CD1c-positive myeloid dendritic cell (primary cell): Measurements from ENCODE around the gene CP.
"Not testable (repeated sequence)": the region's sequence is repeated elsewhere in the genome, so short reads cannot be mapped to it uniquely, and the experiment has no call there.

Source experiments
- DNase-seq: peaks from one replicate; pipeline ENCODE4 v3.0.0-alpha.2; 2016; ENCODE audit errors: extremely low spot score

The CP gene

DNA sequence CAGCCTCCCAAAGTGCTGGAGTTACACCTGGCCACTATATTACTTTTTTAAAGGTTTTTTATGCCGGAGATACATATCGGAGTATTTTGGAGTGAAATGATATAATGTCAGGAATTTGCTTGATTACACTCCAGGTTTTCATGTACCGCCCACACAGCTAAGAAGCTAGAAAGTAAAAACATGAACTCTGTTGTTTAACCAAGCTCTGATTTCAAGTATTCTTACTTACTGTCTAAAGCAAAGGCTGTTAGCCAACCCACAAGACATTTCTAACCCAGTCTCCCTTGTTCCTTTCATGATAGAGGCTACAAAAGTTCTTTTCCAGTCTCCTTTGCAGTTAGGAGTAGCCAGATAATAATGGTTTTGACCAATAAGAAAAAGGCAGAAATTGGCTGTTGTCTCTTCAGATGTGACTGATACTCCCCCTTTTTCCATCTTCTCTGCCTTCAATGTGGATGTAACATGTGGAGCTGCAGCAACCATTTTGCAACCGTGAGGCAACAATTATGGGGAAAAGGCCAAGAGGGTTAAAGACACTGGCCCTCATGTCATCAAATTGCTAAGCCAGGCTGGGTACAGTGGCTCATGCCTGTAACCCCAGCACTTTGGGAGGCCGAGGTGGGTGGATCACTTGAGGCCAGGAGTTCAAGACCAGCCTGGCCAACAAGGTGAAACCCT is 6.1 kb upstream of the CP start:
- DNase-seq = no peak

DNA sequence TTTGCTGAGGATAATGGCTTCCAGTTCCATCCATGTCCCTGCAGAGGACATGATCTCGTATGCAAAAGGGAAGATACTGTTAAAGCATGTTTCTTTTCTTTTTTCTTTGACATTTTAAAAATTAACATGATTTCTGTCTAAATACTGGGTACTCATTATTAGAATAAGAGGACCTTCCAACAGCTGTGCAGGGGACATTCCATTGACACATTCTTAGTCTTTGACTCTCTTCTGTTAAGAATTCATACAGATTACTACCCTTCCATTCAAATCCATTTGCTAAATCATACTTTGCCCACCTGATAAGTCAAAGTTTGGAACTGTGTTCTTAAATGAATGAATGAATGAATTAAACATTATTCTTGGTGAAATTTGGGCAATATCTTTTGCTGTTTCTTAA is 5.1 kb upstream of the CP start:
- DNase-seq = no peak

DNA sequence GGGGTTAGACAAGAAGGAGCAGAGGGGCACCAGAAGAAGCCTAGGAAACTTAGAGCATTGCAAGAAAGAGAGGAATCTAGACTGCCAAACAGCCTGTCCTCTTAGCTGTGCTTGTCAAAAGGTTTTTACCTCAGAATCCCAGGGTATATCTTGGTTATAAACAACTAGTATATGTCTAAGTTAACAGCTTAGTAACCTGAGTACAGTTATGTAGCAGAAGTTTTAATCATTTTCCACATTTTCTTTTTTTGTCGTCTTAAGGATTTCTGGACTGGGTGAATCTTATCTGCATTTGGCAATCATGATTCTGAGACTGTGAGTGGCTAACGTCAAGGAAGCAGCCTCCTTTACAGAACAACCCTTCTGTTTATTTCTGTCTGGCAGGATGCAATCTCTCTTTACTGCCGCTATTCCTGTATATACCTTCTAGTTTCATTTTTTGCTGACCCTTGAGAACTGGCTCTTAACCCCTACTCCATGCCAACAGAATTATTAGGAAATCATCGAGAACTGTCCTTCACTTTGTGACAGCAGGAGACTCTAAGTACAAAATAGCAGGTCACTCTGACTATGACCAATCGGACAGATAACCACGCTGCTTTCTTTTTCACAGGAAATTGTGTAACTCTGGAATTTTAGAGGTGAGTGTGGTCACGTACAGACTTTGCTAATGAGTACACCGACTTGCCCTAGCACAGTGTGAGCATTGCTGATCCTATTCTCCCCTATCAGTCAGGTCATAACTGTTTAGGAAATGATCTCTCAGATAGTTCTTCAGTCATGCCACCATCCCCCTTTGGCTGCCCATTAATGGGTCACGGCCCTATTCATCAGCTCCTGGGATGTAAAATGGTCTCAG is 3.3 kb upstream of the CP start:
- peak; percentile 85 for DNase-seq

DNA sequence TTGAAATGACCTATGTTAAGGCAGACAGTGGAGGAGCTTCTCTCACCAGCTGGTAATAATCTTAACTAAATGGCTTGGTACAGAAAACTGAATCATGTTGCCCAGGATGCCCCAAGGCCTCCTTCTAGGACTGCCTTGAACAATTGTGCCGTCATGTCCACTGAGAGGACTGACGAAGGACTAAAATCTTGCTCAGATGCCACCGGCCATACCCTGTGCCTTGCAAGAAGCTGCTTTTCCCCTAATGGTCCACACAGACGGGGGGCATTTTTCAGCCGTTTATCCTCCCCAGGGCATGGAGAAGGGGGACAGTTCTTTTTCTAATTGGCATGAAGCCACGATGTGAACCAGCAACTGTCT is 1.8 kb upstream of the CP start:
- no peak for DNase-seq

DNA sequence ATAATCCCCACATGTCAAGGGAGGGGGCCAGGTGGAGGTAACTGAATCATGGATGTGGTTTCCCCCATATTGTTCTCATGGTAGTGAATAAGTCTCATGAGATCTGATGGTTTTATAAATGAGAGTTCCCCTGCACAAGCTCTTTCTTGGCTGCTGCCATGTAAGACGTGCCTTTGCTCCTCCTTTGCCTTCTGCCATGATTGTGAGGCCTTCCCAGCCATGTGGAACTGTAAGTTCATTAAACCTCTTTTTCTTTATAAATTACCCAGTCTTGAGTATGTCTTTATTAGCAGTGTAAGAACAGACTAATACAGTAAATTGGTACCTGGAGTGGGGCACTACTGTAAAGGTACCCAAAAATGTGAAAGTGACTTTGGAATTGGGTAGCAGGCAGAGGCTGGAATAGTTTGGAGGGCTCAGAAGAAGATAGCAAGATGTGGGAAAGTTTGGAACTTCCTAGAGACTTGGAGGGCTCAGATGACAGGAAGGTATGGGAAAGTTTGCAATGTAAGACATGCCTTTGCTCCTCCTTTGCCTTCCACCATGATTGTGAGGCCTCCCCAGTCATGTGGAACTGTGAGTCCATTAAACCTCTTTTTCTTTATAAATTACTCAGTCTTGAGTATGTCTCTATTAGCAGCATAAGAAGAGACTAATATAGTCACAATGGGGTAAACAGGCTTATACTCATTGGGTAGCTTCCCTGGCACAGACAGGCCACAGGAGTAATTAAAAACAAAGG is 2.1 kb downstream of the CP start:
- DNase-seq = not testable (repeated sequence)

DNA sequence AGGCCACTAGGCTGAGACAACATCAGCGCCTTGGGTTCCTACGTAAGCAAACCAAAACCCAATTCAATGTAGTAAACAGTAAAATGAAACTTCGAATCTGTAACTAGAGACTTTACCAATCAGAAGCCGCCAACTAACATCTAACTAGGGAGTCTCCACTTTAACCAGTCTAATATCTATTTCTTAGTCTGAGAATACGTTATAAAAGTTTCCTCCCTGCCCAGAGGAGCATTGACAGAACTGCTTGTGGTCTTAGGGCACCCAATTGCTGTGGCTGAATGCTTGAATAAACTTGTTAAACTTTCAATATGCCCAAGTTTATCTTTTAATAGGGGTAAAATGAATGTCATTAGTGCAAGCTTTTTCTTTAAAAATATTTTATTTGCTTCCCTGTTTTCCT is 4.3 kb downstream of the CP start:
- no peak for DNase-seq

DNA sequence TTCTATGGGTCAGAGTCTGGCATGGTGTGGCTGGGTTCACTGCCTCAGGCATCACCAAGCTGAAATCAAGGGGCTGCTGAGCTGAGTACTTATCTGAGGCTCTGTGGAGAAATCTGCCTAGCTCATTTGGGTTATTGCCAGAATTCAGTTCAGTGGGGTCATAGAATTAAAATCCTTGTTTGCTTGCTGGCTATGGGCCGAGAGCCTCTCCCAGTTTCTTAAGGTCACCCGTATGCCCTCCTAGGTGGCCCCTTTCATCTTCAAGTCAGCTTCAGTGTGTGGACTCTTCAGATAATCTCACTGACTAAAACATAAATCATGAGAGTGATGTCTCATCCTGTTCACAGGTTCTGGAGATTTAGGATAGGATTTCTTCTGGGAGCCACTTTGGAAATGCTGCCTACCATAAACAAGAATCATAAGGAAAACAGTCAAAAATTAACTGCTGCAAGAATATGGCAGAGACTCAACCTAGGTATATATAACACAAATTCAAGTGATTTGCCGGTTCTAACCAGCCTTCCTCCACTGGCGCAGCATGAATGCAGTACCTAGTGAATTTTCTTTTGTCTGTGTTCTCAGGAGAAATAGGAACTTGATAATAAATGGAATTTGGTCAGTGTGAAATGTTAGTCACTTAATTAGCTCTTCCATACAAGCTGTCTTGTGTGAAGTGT is 5.3 kb downstream of the CP start:
- no peak for DNase-seq

DNA sequence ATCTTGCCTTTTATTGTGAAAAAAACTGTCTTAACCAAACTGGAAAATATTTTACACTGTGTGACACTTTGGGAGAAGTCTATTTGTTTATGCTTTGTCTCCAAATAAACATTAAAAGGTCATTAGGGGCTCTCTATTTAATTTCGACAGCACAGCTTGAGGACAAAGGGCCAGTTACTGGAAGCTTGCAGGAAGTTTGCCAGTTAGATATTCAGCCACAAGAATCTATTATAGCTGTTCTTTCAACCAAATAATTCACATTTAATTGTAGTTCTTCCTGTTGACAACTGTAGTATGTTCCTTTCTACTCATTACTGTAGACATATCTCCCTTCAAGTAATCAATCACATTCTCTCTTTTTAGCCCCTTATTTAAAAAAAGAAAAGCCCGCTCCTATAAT is 6.1 kb downstream of the CP start:
- DNase-seq = no peak

DNA sequence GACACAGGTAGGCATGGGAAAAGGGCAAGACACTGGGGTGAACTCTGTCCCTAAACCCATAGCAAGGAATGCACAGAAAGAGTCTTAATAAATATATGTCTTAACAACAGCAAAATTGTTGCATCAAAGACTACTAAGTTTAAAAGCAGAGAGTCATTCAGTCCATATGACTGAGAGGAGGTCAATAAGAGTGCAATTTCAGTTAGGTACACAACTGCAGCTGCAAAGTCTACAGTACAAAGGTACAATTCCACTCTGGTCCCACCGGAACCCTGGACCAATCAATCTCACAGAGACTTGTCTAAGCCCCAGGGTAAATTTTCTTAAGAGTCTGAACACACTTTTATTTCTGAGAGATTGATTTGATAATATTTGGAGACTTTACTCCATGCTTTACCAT is 6.9 kb downstream of the CP start:
- DNase-seq = no peak

DNA sequence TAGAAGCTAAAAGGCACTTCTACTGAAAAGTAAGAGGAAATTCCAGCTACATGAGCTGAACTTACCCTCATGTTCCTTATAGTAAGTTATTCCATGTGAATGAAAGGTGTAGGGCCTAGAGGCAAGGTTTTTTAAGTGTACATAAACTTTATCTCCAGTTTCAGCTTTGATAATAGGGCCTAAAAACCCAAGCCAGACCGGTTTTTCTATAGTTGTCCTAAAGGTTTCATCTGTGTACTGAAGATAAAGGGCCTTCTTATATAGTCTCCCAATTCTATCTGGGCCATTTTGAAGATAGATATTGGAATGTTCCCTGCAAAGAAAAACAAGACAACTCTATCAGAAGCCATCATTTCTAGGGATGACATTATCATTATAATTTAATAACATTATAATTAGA is 9.2 kb downstream of the CP start:
- no peak for DNase-seq

DNA sequence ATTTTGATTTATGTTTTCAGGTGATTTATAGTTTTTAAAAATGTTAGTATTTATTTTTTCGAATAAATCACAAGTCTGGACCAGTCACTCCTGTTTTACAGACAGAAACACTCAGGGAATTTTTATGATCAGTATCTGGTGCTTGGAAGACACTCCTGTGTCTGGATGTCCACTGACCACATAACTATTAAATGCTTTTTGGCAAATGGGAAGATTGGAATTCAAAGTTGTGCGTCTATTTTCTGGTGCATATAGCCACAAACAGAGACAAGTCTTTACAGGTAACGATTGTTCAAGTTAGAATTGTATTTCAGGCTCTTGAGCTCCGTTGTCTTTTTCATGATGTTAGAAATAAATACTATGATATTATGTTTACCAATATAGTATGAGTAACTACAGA is 12.2 kb downstream of the CP start:
- no peak for DNase-seq

DNA sequence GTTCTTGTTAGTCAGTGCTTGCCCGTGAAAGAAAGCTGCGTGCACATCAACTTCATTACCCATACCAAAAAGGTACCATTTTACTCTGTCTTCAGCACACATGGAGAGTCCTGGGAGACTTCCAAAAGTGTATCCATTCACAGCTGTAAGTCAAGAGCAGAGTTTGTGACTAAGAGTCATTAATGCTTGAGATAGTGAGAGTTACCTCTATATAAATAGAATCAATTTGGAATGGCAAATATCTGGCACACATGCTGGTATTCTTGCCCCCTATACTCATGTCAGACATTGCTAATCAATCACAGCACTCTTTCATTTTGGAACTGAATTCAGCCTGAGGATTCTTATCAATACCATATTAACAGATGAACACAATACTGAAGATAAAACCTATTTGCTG is 14.2 kb downstream of the CP start:
- no peak for DNase-seq

DNA sequence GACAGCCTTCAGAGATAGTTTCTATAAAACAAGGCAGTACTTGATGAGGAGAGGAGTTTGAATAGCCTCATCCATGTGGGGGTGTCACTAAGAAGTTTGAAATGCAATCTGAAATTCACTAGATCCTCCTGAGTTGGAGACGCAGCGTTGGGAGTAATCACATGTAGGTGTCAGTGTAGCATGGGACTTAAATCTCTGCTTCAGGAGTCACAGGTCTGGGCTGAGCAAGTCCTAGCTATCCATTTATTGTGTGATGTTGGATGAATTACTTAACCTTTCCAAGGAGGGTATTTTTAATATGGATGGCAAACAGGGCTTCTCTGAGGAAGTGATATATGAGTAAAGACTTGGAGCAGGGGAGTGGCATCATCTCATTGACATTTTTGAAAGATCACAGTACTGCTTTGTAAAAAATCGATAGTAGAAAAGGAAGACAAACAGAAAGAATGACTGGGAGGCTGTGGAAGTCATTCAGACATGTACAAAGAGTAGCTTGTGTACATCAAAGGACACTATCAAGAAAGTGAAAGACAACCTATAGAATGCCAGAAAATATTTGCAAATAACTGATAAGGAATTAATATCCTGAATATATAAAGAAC is 17.1 kb downstream of the CP start:
- DNase-seq = no peak

DNA sequence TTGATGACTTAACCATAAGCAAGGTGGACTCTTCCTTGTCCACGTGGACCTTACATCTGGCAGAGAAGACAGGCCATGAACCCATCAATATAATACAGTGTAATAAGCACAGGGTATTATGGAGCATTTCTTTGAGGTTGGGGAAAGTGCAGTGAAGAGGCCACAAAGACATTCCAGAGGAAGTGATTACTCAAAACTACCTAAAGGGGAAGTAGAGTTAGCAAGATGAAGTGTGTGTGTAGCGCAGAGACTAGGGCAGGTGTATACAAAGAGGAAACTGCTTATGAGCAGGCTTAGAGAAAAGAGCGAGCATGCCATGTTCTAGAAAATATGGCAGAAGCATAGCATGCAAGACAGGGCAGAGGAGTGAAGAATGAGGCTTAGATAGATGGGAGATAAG is 17.9 kb downstream of the CP start:
- DNase-seq = peak; percentile 43

DNA sequence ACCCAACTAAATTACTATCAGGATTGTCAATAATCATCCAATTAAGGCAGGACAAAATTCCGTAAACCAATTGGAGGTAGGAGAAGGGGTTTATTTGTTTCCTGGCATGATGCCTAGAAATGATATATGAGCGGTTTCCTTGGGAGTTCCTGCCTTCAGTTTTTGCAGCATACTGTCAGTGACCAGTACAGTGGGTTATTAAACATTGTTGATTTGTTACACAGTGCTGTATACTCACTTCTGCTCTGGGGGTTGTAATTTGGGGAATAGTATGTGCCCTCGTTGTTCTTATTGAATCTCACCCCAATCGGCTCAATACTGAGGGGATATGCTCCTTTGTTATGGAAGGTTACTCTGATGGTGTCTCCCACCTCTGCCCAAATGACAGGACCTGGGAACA is 22.2 kb downstream of the CP start:
- DNase-seq = no peak

DNA sequence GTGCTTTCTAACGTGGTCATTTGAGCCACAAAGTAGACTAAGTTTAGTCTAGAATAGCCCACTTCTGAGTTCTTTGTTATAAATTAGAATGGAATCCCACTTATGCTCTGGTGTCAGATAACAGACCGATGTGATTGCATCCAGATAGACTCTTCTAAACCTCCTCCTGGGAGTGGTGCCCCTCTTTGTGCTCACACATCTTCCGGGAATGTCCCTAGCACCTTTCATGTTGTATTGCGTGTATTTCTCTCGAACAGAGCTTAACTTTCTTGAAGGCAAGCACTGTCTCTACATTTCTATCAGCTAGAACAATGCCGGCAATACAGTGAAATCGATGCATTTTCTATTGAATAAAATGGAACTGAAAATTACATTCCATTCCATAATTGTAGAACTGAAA is 23.0 kb downstream of the CP start:
- no peak for DNase-seq

DNA sequence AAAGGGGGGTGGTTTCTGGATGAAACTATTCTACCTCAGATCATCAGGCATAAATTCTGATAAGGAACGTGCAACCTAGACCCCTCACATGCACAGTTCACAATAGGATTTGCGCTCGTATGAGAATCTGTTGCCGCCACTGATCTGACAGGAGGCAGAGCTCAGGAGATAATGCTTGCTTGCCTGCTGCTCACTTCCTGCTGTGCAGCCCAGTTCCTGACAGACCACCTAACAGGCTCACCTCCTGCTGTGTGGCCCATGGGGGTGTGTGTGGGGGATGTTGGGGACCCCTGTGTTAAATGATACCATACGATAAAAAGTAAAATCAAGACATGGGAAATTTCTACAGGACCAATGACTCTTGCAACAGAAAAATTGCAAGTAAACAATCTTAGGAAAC is 24.0 kb downstream of the CP start:
- DNase-seq = no peak

DNA sequence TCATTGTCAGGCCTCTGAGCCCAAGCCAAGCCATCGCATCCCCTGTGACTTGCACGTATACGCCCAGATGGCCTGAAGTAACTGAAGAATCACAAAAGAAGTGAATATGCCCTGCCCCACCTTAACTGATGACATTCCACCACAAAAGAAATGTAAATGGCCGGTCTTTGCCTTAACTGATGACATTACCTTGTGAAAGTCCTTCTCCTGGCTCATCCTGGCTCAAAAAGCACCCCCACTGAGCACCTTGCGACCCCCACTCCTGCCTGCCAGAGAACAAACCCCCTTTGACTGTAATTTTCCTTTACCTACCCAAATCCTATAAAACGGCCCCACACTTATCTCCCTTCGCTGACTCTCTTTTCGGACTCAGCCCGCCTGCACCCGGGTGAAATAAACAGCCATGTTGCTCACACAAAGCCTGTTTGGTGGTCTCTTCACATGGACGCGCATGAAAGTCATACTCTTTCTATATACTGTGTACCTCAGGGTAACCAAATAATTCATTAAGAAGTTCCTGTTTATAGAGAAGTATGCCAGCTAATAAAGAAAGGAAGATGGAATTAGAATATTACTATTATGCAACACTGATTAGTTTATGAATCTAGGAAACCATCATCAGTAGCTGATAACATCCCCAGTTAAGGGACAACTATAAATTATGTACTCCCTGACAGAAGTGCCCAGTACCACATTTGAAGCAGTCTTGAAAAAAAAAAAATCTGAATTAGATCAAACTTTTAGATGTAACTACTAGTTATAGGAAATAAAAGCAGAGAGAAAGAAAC is 24.6 kb downstream of the CP start:
- DNase-seq = not testable (repeated sequence)

DNA sequence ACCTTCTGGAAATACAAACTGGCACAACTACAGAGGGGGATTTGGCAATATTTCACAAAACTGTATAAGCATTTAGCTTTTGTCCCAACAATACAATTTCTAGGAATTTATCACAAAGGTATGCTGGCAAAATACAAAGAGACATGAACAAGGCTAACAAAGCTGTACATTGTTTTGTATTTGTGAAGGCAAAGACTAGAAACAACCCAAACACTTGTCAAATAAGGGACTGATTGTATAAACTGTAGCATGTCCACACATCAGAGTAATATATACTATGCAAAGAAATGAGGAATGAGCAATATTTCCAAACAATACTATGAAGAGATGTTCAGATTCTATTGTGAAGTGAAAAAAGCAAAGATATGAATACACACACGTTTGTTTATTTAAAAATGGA is 26.4 kb downstream of the CP start:
- DNase-seq = no peak

DNA sequence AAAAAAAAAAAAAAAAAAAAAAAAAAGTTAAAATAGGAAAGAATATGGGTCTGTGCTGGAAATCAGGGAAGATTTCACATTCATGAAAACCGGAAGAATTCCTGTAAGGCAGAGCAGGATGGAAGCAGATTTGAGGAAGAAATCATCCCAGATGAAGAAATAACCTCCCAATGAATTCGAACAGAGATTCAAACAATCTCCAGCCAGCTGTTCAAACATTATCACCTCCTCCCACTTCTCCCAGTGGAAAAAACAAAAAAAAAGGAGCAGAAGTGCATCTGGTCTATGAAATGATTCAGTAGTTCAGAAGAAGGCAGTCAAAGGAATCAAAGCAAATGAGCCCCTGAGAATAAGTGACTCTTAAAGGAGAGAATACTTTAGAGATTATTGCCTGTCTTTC is 33.1 kb downstream of the CP start:
- DNase-seq = no peak

DNA sequence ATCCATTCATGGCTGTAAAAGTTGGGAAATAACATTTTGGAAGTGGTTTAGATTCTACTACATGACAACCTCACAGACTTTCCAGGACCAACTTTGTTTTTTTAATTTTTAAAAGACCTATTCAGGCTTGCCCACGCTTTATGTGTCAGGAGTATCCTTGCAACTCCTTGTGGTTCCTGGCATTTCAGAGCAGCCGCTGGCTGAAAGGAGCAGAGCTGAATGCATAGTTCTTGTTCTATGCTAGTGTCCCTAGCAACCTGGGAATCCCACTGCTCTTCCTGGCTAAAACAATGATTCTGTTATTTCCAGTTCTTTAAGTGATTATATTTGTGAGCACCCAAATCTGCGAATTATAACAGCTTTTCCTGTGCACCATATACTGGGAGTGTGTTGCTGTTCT is 34.9 kb downstream of the CP start:
- DNase-seq = no peak
